Aorta (tissue), 5 donors: Measurements from ENCODE around the gene ZNF366. TPM values are rescaled to one million over a fixed set of nuclear protein-coding genes. Genes with fewer than 3 reads are reported as not detected.
A peak's percentile ranks its signal among the peaks of the same experiment; 100 is the strongest.

Experiments used
- ATAC-seq: fragments of 200-7000 bp; cut with Tn5 transposase; one replicate; pipeline ENCODE4 v1.9.1; 2022; ENCODE audit warnings: moderate library complexity; ENCODE audit not compliant: low FRiP score
- DNase-seq, 2 donors: peaks; one replicate each; pipeline ENCODE4 v3.0.0-alpha.2; 2020
- H3K27ac ChIP-seq, 2 donors: one replicate each; pipeline ENCODE4 v1.5.1; 2013; ENCODE audit warnings: low read length in 2 of 2, mild to moderate bottlenecking in 2 of 2, moderate library complexity in 2 of 2, control low read depth in 1 of 2, inconsistent platforms in 1 of 2, low read depth in 1 of 2
- H3K27me3 ChIP-seq, 2 donors: one replicate each; pipeline ENCODE4 v1.6.1; 2013; ENCODE audit warnings: control low read depth in 1 of 2, low read length in 1 of 2, mild to moderate bottlenecking in 1 of 2, moderate library complexity in 1 of 2; ENCODE audit not compliant: insufficient read depth in 2 of 2, control insufficient read depth in 1 of 2
- H3K36me3 ChIP-seq, 2 donors: one replicate each; pipeline ENCODE4 v1.6.1; 2013; ENCODE audit warnings: control low read depth in 1 of 2, low read length in 1 of 2, mild to moderate bottlenecking in 1 of 2; ENCODE audit not compliant: insufficient read depth in 2 of 2, control insufficient read depth in 1 of 2
- H3K4me1 ChIP-seq, 2 donors: one replicate each; pipeline ENCODE4 v1.6.1; 2013; ENCODE audit warnings: low read length in 2 of 2, control low read depth in 1 of 2, mild to moderate bottlenecking in 1 of 2, moderate library complexity in 1 of 2; ENCODE audit not compliant: insufficient read depth in 2 of 2, control insufficient read depth in 1 of 2
- H3K4me3 ChIP-seq, 2 donors: one replicate each; pipeline ENCODE4 v1.5.1; 2013; ENCODE audit warnings: low read length in 2 of 2, control low read depth in 1 of 2, mild to moderate bottlenecking in 1 of 2
- H3K9me3 ChIP-seq: one replicate; pipeline ENCODE4 v1.6.1; 2013; ENCODE audit warnings: mild to moderate bottlenecking, low read length; ENCODE audit not compliant: control insufficient read depth
- WGBS, 2 donors: extraction: QIAGEN DNeasy Blood & Tissue Kit; methylation state at CpG; one replicate each; pipeline ENCODE4 v1.1.7; 2013; 5-methylcytosine and 5-hydroxymethylcytosine counted together
- intact Hi-C, 2 donors: fragments of 100-400 bp; cut with DNase I; formaldehyde crosslinking; loops; one replicate each; pipeline versions ENCODE4 v1.14.2 to v1.15.0; 2022
- polyA plus RNA-seq, 2 donors: library from polyadenylated mRNA; stranded (reverse); fragments of 200-250 nt; gene quantifications; one replicate each; pipeline ENCODE4 v1.2.3, GENCODE V29; 2013
- total RNA-seq, 2 donors: library from RNA; stranded (reverse); fragmentation: NEBNext Ultra II Directional; extraction: Animal tissue kit (Norgen Biotek cat#: 25700); gene quantifications; one replicate each; pipeline ENCODE4 v1.2.1, GENCODE V29; 2021
- donor health status: healthy with polysubstance abuse.
- donor health status: Bipolar disorder and iron deficiency.
- donor health status: DM: no; HTN: no; CAD: no.
- donor health status: DM: no; HTN: no; CAD: no.
- donor health status: DM: yes; HTN: yes; CAD: no.

Gene ZNF366
- total and polyA plus RNA-seq, 4 donors: 5.8 to 10.3 TPM; not detected in 2

DNA sequence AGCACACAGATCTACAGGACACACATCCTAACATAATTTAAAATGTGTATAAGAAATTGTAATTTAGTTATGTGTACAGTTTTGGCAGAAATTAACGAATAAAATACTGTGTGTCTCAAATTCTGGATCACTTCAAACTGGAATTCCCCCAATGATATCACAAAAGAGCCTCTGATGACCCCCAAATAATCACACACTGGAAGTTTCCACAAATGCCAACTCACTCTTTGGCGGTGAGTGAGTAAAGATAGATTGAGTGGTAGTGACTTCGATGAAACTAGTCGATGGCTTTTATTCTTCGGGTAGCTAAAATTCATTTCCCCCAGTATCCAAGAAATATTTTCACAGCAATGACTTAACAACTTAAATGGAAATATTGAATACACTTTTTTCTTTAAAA is 2.2 kb downstream of the ZNF366 start:
- ATAC-seq: no peak
- H3K9me3 ChIP-seq: no peaks in the 10 kb centered on the region
- peaks cover 0 to 1% of the 10 kb centered on the region in 2 donors for H3K4me1 ChIP-seq
- intact Hi-C loops: no loop called here
- H3K27ac ChIP-seq: no peak overlapping the region
- no peaks in the 10 kb centered on the region for H3K36me3 ChIP-seq
- H3K27me3 ChIP-seq: no peaks in the 10 kb centered on the region
- no peak for DNase-seq
- 82 to 87% methylated on average over 5 of the region's 5 CpGs for WGBS, 2 donors
- no peak overlapping the region for H3K4me3 ChIP-seq

DNA sequence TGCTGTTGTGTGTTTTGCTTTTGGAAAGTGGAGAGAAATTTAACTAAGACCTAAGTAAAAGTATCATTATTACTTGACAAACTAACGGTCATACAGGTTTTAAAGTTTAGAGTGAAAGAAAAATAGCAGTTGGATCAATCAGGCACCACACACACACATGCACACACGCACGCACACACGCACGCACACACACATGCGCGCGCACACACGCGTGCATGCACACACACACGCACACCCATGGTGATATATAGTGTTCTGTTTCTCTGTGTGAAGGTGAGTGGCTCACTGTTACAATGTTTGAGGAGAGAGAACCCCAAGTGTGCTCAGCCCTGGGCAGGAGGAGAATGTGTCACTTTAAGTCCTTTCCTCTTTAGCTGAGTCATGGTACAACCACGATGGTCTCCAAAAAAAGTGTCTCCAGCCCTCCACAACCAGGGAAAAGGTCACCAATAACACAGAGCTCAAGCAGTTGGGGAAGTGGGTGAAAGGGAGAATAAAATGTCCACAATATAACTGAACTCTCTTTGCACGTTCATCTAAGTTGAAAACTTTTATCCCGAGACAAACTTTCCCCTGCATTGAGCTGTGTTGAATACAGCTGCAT is 3.2 kb downstream of the ZNF366 start:
- Histone ChIP-seq H3K27me3 (no peaks in the 10 kb centered on the region), H3K4me1 (peaks cover 0 to 1% of the 10 kb centered on the region in 2 donors), H3K36me3 (no peaks in the 10 kb centered on the region), H3K4me3 (no peak overlapping the region), H3K27ac (peak overlapping the region in 1 of 2 donors; percentile 45), H3K9me3 (no peaks in the 10 kb centered on the region)
- 70 to 81% methylated on average over 14 of the region's 14 CpGs for WGBS, 2 donors
- intact Hi-C loops: no loop called here
- DNase-seq (no peak), ATAC-seq (no peak)

- intact Hi-C loops: no loop called here
- DNase-seq (no peak), ATAC-seq (no peak)
- 7 to 12% methylated on average over 3 of the region's 3 CpGs for WGBS, 2 donors
- H3K27me3 ChIP-seq: no peaks in the 10 kb centered on the region
- H3K9me3 ChIP-seq: no peaks in the 10 kb centered on the region
- peaks cover 0 to 1% of the 10 kb centered on the region in 2 donors for H3K4me1 ChIP-seq
- H3K4me3 ChIP-seq: no peak overlapping the region
- peak overlapping the region in 1 of 2 donors; percentile 67 for H3K27ac ChIP-seq
- H3K36me3 ChIP-seq: no peaks in the 10 kb centered on the region
Observed at GRCh38 chr5:72501488-72501887, 5.7 kb downstream of the ZNF366 start.

- ATAC-seq: peak; percentile 44
- no peak for DNase-seq
- Histone ChIP-seq H3K27ac (no peak overlapping the region), H3K36me3 (no peaks in the 10 kb centered on the region), H3K4me3 (no peak overlapping the region), H3K27me3 (no peaks in the 10 kb centered on the region), H3K4me1 (no peaks in the 10 kb centered on the region), H3K9me3 (no peaks in the 10 kb centered on the region)
- 86 to 88% methylated on average over 12 of the region's 12 CpGs for WGBS, 2 donors
- intact Hi-C loops: no loop called here
Observed at GRCh38 chr5:72499730-72500129, 7.5 kb downstream of the ZNF366 start.

GRCh38 chr5:72499090-72499489 is 8.1 kb downstream of the ZNF366 start:
- no peak for DNase-seq
- H3K27me3 ChIP-seq: no peaks in the 10 kb centered on the region
- WGBS, 2 donors: 93 to 94% methylated on average over 2 of the region's 2 CpGs
- no peaks in the 10 kb centered on the region for H3K36me3 ChIP-seq
- no peaks in the 10 kb centered on the region for H3K9me3 ChIP-seq
- H3K27ac ChIP-seq: no peak overlapping the region
- intact Hi-C loops: no loop called here
- H3K4me3 ChIP-seq: no peak overlapping the region
- H3K4me1 ChIP-seq: no peaks in the 10 kb centered on the region
- ATAC-seq: no peak

- no peaks in the 10 kb centered on the region for H3K27me3 ChIP-seq
- H3K36me3 ChIP-seq: no peaks in the 10 kb centered on the region
- H3K27ac ChIP-seq: no peak overlapping the region
- H3K4me3 ChIP-seq: no peak overlapping the region
- intact Hi-C loops: no loop called here
- DNase-seq (no peak), ATAC-seq (no peak)
- WGBS, 2 donors: 40 to 49% methylated on average over 2 of the region's 2 CpGs
- H3K9me3 ChIP-seq: no peaks in the 10 kb centered on the region
- no peaks in the 10 kb centered on the region for H3K4me1 ChIP-seq
Observed at GRCh38 chr5:72498284-72498683, 8.9 kb downstream of the ZNF366 start.

DNA sequence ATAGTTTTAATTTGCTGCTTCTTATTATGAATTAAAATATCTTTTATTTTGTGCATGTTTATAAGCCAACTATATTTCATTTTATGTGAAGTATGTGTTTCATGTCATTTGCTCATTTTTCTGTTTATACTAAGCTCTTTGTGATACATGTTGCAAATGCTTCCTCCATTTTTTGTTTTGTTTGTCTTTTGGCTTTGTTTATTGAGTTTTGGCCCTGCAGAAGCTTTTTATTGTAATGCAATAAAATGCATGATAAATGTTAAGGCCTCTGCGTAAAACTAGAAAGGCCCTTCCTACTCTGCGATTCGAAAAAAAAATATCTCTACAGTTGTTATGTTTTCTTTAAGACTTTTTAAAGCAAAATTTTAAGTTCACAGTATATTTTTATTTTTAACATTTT is 9.4 kb downstream of the ZNF366 start:
- Histone ChIP-seq H3K27me3 (no peaks in the 10 kb centered on the region), H3K36me3 (no peaks in the 10 kb centered on the region), H3K9me3 (no peaks in the 10 kb centered on the region), H3K4me1 (no peaks in the 10 kb centered on the region), H3K27ac (no peak overlapping the region), H3K4me3 (no peak overlapping the region)
- intact Hi-C loops: no loop called here
- ATAC-seq (no peak), DNase-seq (no peak)
- 90 to 93% methylated on average over 3 of the region's 3 CpGs for WGBS, 2 donors

GRCh38 chr5:72495410-72495809 is 11.8 kb downstream of the ZNF366 start:
- Histone ChIP-seq H3K27ac (no peak overlapping the region), H3K9me3 (no peaks in the 10 kb centered on the region)
- whole genome bisulfite sequencing, 2 donors: 88% methylated on average over 6 of the region's 6 CpGs

GRCh38 chr5:72494623-72495124 is 12.5 kb downstream of the ZNF366 start:
- ATAC-seq (peak; percentile 80), DNase-seq (no peak)
- intact Hi-C loops: no loop called here
- H3K4me1 ChIP-seq: no peaks in the 10 kb centered on the region
- no peaks in the 10 kb centered on the region for H3K9me3 ChIP-seq
- H3K36me3 ChIP-seq: no peaks in the 10 kb centered on the region
- H3K27ac ChIP-seq: no peak overlapping the region
- WGBS, 2 donors: 77 to 84% methylated on average over 5 of the region's 5 CpGs
- no peak overlapping the region for H3K4me3 ChIP-seq
- no peaks in the 10 kb centered on the region for H3K27me3 ChIP-seq

More at GRCh38 chr5:72495410-72495809, 11.8 kb downstream of the ZNF366 start:
- no peak for DNase-seq
- no peaks in the 10 kb centered on the region for H3K27me3 ChIP-seq
- no peak for ATAC-seq
- H3K4me3 ChIP-seq: no peak overlapping the region
- no peaks in the 10 kb centered on the region for H3K36me3 ChIP-seq
- H3K4me1 ChIP-seq: no peaks in the 10 kb centered on the region
- intact Hi-C loops: no loop called here
